GM12878 (cell line): Measurements from ENCODE around the gene EXOC1L. TPM values are rescaled to one million over a fixed set of nuclear protein-coding genes. Genes with fewer than 3 reads are reported as not detected.

ENCODE experiments used
- ATAC-seq: fragments of 200-7000 bp; cut with Tn5 transposase; 3 replicates; pipeline ENCODE4 v1.9.1; 2020; ENCODE audit warnings: mild to moderate bottlenecking, moderate library complexity
- BruUV-seq: library from RNA; stranded (reverse); fragments of 400-500 nt; replicated peaks from 2 replicates; lab custom pipeline; 2021; lab: Mats Ljungman, UMichigan
- CTCF ChIA-PET: fragments of 300-600 bp; sonication (Branson Sonifier 250); formaldehyde crosslinking; extraction: SDS; loops from one replicate; lab custom pipeline; 2021; ENCODE audit warnings: inconsistent platforms; lab: Yijun Ruan, JAX
- POLR2A ChIA-PET: fragments of 350-600 bp; formaldehyde crosslinking; extraction: SDS; loops from one replicate; lab custom pipeline; 2021; ENCODE audit warnings: inconsistent platforms; lab: Charles Lee
- RAD21 ChIA-PET: fragments of 300-600 bp; sonication (Branson Sonifier 250); formaldehyde crosslinking; loops from one replicate; lab custom pipeline; 2023; ENCODE audit warnings: antibody characterized with exemption; ENCODE audit not compliant: unreplicated experiment; lab: Charles Lee
- SMC1A ChIA-PET: fragments of 300-600 bp; sonication (Branson Sonifier 250); formaldehyde crosslinking; loops from one replicate; lab custom pipeline; 2023; ENCODE audit not compliant: unreplicated experiment, uncharacterized antibody; lab: Charles Lee
- DNase-seq: peaks from one replicate; pipeline ENCODE4 v3.0.0-alpha.2; 2011; ENCODE audit warnings: low read depth, low spot score
- FAIRE-seq: peaks from 3 replicates; lab custom pipeline; 2011; peaks lifted over from hg19 to GRCh38; lab: Jason Lieb, UNC
- H2AFZ ChIP-seq: 2 replicates; pipeline ENCODE4 v1.6.0; 2011; ENCODE audit warnings: low read depth, low read length, control low read depth; ENCODE audit not compliant: control insufficient read depth
- H3K27ac ChIP-seq: 2 replicates; pipeline ENCODE4 v1.5.1; 2011; ENCODE audit warnings: control low read depth; ENCODE audit not compliant: control insufficient read depth, insufficient read depth
- H3K27me3 ChIP-seq, 2 experiments: replicated peaks in 1 of 2; 2 replicates each; pipeline versions ENCODE4 v1.6.0 to v1.6.1; 2011; ENCODE audit warnings: low read length in 1 of 2; ENCODE audit not compliant: control insufficient read depth in 2 of 2, insufficient read depth in 2 of 2
- H3K36me3 ChIP-seq, 2 experiments: 2 replicates each; pipeline ENCODE4 v1.5.1; 2011; ENCODE audit warnings: low read length in 1 of 2; ENCODE audit not compliant: control insufficient read depth in 2 of 2, insufficient read depth in 2 of 2
- H3K4me1 ChIP-seq: 2 replicates; pipeline ENCODE4 v1.6.1; 2011; ENCODE audit warnings: mild to moderate bottlenecking, low read length, moderate library complexity, mixed read lengths; ENCODE audit not compliant: control insufficient read depth, insufficient read depth
- H3K4me2 ChIP-seq: 2 replicates; pipeline ENCODE4 v1.6.0; 2011; ENCODE audit warnings: control low read depth; ENCODE audit not compliant: control insufficient read depth, insufficient read depth
- H3K4me3 ChIP-seq: fragments of 200-600 bp; sonication (generic); 2 replicates; pipeline ENCODE4 v1.5.1; 2016
- H3K79me2 ChIP-seq: 2 replicates; pipeline ENCODE4 v1.6.0; 2011; ENCODE audit warnings: low read length; ENCODE audit not compliant: control insufficient read depth, insufficient read depth
- H3K9ac ChIP-seq: 2 replicates; pipeline ENCODE4 v1.8.0; 2011; ENCODE audit warnings: low read length, control low read depth, mixed read lengths; ENCODE audit not compliant: control insufficient read depth, insufficient read depth
- H3K9me3 ChIP-seq: replicated peaks from 3 replicates; pipeline ENCODE4 v1.5.1; 2011; ENCODE audit warnings: mild to moderate bottlenecking, low read length; ENCODE audit not compliant: control insufficient read depth, insufficient read depth
- H4K20me1 ChIP-seq: 2 replicates; pipeline ENCODE4 v1.6.0; 2011; ENCODE audit not compliant: control insufficient read depth, insufficient read depth
- BCL3 ChIP-seq: IDR thresholded peaks from 2 replicates; pipeline ENCODE4 v1.6.1; 2011; ENCODE audit warnings: borderline replicate concordance, low read depth, mild to moderate bottlenecking, moderate library complexity, low read length; ENCODE audit not compliant: insufficient read depth, poor library complexity, severe bottlenecking
- PBX3 ChIP-seq: IDR thresholded peaks from 2 replicates; pipeline ENCODE4 v1.6.1; 2011; ENCODE audit warnings: mild to moderate bottlenecking, low read depth, low read length, moderate library complexity; ENCODE audit not compliant: insufficient replicate concordance
- REST ChIP-seq: IDR thresholded peaks from 2 replicates; pipeline ENCODE4 v1.6.1; 2012; ENCODE audit warnings: mild to moderate bottlenecking, low read depth, low read length
- SREBF1 ChIP-seq: IDR thresholded peaks from 2 replicates; pipeline ENCODE4 v1.6.1; 2012; ENCODE audit warnings: mild to moderate bottlenecking, low read length
- WRNIP1 ChIP-seq: IDR thresholded peaks from 2 replicates; pipeline ENCODE4 v1.6.1; 2011; ENCODE audit warnings: low read depth, low read length, improper control_type of control experiment, borderline replicate concordance
- ZBTB33 ChIP-seq: fragments of 450-650 bp; IDR thresholded peaks from 2 replicates; pipeline ENCODE4 v1.6.1; 2017; ENCODE audit warnings: mild to moderate bottlenecking
- WGBS: methylation state at CpG from one replicate; pipeline ENCODE4 v1.1.6; 2016; ENCODE audit warnings: low lambda C conversion rate; ENCODE audit not compliant: insufficient replicate concordance, insufficient coverage; ENCODE audit errors: missing lambda C conversion rate; 5-methylcytosine and 5-hydroxymethylcytosine counted together
- in situ Hi-C: fragments of 300-500 bp; cut with MboI; formaldehyde crosslinking; loops from 9 replicates; pipeline ENCODE4 v1.14.3; 2018; ENCODE audit warnings: mixed read lengths
- intact Hi-C: fragments of 100-400 bp; cut with micrococcal nuclease; formaldehyde crosslinking; loops from one replicate; pipeline ENCODE4 v1.14.2; 2022; ENCODE audit not compliant: unreplicated experiment
- polyA plus RNA-seq, 11 experiments: library from polyadenylated mRNA; depleted of rRNA in 4 of 11; unstranded in 6 of 11; stranded (reverse) in 5 of 11; fragments of >200 nt; fragmentation: Nextera tagmentation in 4 of 11; fragmentation: Illumina TruSeq in 1 of 11; extraction: Ambion mirVana in 4 of 11; extraction: Trizol in 1 of 11; gene quantifications; 1 replicate in 1 of 11; 2 replicates in 10 of 11; pipeline versions ENCODE4 v1.2.1 to v1.2.3, GENCODE V29; 2011 to 2016; ENCODE audit warnings: inconsistent platforms in 2 of 11, missing spikeins in 2 of 11, low read depth in 1 of 11
- total RNA-seq, 4 experiments: library from RNA; depleted of rRNA in 3 of 4; stranded (reverse); fragments of >200 nt in 3 of 4; fragmentation: Illumina TruSeq in 1 of 4; extraction: Trizol in 1 of 4; gene quantifications; 2 replicates each; pipeline versions ENCODE4 v1.2.1 to v1.2.3, GENCODE V29; 2013 to 2021

The EXOC1L gene
- total and polyA plus RNA-seq, 10 of the 15 experiments (the other 5 are each of a cell fraction or from before 2014, with no cell fraction given) = not detected

- TF ChIP-seq ZBTB33 (no peak), SREBF1 (no peak), WRNIP1 (no peak)
These were observed 34.0 kb downstream of the EXOC1L start, which contains the start of gene EXOC1 (continued) for GRCh38 chr4:55853484-55854046.

- Histone ChIP-seq H3K4me2 (peak overlapping the region; percentile 82), H3K9ac (peak overlapping the region; percentile 91), H3K4me3 (peak overlapping the region; percentile 84), H3K27ac (peak overlapping the region; percentile 85; the same call in 1 of the 2 replicates), H3K9me3 (no peaks in the 10 kb centered on the region; the same call in 2 of the 3 replicates), H3K27me3 (no peaks in the 10 kb centered on the region), H2AFZ (peak overlapping the region; percentile 93), H3K36me3 (no peaks in the 10 kb centered on the region), H3K79me2 (peaks cover 20% of the 10 kb centered on the region), H4K20me1 (no peaks in the 10 kb centered on the region), H3K4me1 (no peaks in the 10 kb centered on the region)
- no peak for FAIRE-seq
- TF ChIP-seq BCL3 (peak; percentile 22), REST (no peak), PBX3 (peak; percentile 25)
- intact Hi-C loops = loop anchor here (5.0 kb wide), 1 partner anchor 457 kb away; the partner anchor contains the start of gene TMEM165
- peak; percentile 58 for ATAC-seq
- no peak for DNase-seq
- POLR2A ChIA-PET = interaction anchor here (0.8 kb wide), 1 partner anchor 34 kb away, joined by 4 read pairs; no protein-coding TSS in a partner anchor
- RAD21 ChIA-PET = interaction anchor here (2.4 kb wide), 1 partner anchor 12 kb away, joined by 10 read pairs; no protein-coding TSS in a partner anchor
- BruUV-seq = no TSS peak
- in situ Hi-C loops = loop anchor here (25.0 kb wide), 1 partner anchor 442 kb away; no protein-coding TSS in a partner anchor
- under 1% methylated on average over 7 of the region's 7 CpGs for WGBS
- CTCF ChIA-PET = interaction anchor here (1.1 to 3.2 kb wide), 4 partner anchors 8 to 29 kb away, joined by 3 to 20 read pairs (median 6); no protein-coding TSS in a partner anchor
- SMC1A ChIA-PET = interaction anchor here (0.7 to 1.5 kb wide), 5 partner anchors 10 to 95 kb away, joined by 3 to 5 read pairs (median 4); partner anchors contain the start of gene CEP135
These were observed 34.5 kb downstream of the EXOC1L start for GRCh38 chr4:55854129-55854528.
